Activated CD4-positive, CD25-positive, alpha-beta regulatory T cell (primary cell): ENCODE measurements around the gene KLK7.
"Not testable (repeated sequence)": the region's sequence is repeated elsewhere in the genome, so short reads cannot be mapped to it uniquely, and the experiment has no call there.

ENCODE experiments used
- DNase-seq, 4 experiments: peaks; one replicate each; lab custom pipeline; 2025; lab: John Stamatoyannopoulos, UW

The KLK7 gene

GRCh38 chr19:51012661-51013190, 29.0 kb upstream of the KLK7 start:
- no peak for DNase-seq

- no peak for DNase-seq
Observed at GRCh38 chr19:51010066-51010795, 26.5 kb upstream of the KLK7 start.

GRCh38 chr19:51009061-51009891, 25.6 kb upstream of the KLK7 start:
- DNase-seq, result no peak

GRCh38 chr19:51007488-51007887, 23.8 kb upstream of the KLK7 start:
- DNase-seq, result no peak

GRCh38 chr19:51006406-51006805, 22.7 kb upstream of the KLK7 start:
- DNase-seq, result no peak

GRCh38 chr19:51005248-51005647, 21.5 kb upstream of the KLK7 start:
- DNase-seq, result no peak

GRCh38 chr19:51003316-51003715, 19.6 kb upstream of the KLK7 start:
- no peak for DNase-seq

- DNase-seq, result no peak
Observed at GRCh38 chr19:51002542-51003311, 19.0 kb upstream of the KLK7 start.

GRCh38 chr19:51002089-51002532, 18.4 kb upstream of the KLK7 start:
- DNase-seq, result no peak

GRCh38 chr19:51001515-51001914, 17.8 kb upstream of the KLK7 start, which contains the start of gene KLK8:
Gene KLK8, minus strand, starts transcription at chr19:51001604. Its CDS starts 437 bp downstream, at chr19:51001167.
- DNase-seq, result no peak

- no peak for DNase-seq
Observed at GRCh38 chr19:51000981-51001380, 17.3 kb upstream of the KLK7 start.

GRCh38 chr19:51000426-51000825, 16.7 kb upstream of the KLK7 start:
- no peak for DNase-seq

GRCh38 chr19:50998686-50999085, 15.0 kb upstream of the KLK7 start:
- no peak for DNase-seq

- DNase-seq, result no peak
Observed at GRCh38 chr19:50998061-50998460, 14.3 kb upstream of the KLK7 start.

- DNase-seq, result no peak
Observed at GRCh38 chr19:50994129-50994528, 10.4 kb upstream of the KLK7 start.

- no peak for DNase-seq
Observed at GRCh38 chr19:50992666-50993035, 8.9 kb upstream of the KLK7 start.

GRCh38 chr19:50984416-50984815, 699 bp upstream of the KLK7 start:
- not testable (repeated sequence) for DNase-seq

- DNase-seq, result no peak
Observed at GRCh38 chr19:50982186-50982585, 1.5 kb downstream of the KLK7 start.

GRCh38 chr19:50981587-50982146, 2.0 kb downstream of the KLK7 start:
- no peak for DNase-seq

GRCh38 chr19:50980208-50980607, 3.5 kb downstream of the KLK7 start:
- DNase-seq, result no peak

GRCh38 chr19:50979758-50980157, 4.0 kb downstream of the KLK7 start:
- no peak for DNase-seq
